GM23338 (cell line): ENCODE results near the gene SLC10A2. TPM values are rescaled to one million over a fixed set of nuclear protein-coding genes. Genes with fewer than 3 reads are reported as not detected.

ENCODE experiments used
- ATAC-seq: fragments of 200-7000 bp; cut with Tn5 transposase; 3 replicates; pipeline ENCODE4 v1.9.1; 2020
- DNase-seq: peaks from one replicate; pipeline ENCODE4 v3.0.0-alpha.2; 2015; ENCODE audit warnings: low spot score
- H2AFZ ChIP-seq: fragments of 200-600 bp; sonication (generic); 2 replicates; pipeline ENCODE4 v1.8.0; 2016; ENCODE audit warnings: antibody characterized with exemption, mild to moderate bottlenecking, moderate library complexity
- H3F3A ChIP-seq: fragments of 200-600 bp; sonication (generic); replicated peaks from 2 replicates; pipeline ENCODE4 v1.8.0; 2017; ENCODE audit warnings: antibody characterized with exemption, mixed run types, low read depth
- H3K27ac ChIP-seq: fragments of 200-600 bp; sonication (generic); 2 replicates; pipeline ENCODE4 v1.6.1; 2016; ENCODE audit warnings: low read depth
- H3K27me3 ChIP-seq: fragments of 200-600 bp; sonication (generic); 2 replicates; pipeline ENCODE4 v1.8.0; 2016; ENCODE audit warnings: mild to moderate bottlenecking, mixed run types, moderate library complexity; ENCODE audit not compliant: insufficient read depth
- H3K36me3 ChIP-seq: fragments of 200-600 bp; sonication (generic); 2 replicates; pipeline ENCODE4 v1.8.0; 2016; ENCODE audit warnings: mild to moderate bottlenecking; ENCODE audit not compliant: insufficient read depth
- H3K4me1 ChIP-seq: fragments of 200-600 bp; sonication (generic); 2 replicates; pipeline ENCODE4 v1.8.0; 2016; ENCODE audit warnings: mild to moderate bottlenecking, moderate library complexity; ENCODE audit not compliant: insufficient read depth
- H3K4me2 ChIP-seq: fragments of 200-600 bp; sonication (generic); 2 replicates; pipeline ENCODE4 v1.7.1; 2017; ENCODE audit warnings: mixed run types
- H3K4me3 ChIP-seq: fragments of 200-600 bp; sonication (generic); 2 replicates; pipeline ENCODE4 v1.6.1; 2016; ENCODE audit warnings: mixed run types
- H3K79me2 ChIP-seq: fragments of 200-600 bp; sonication (generic); replicated peaks from 2 replicates; pipeline ENCODE4 v1.8.0; 2017; ENCODE audit warnings: mild to moderate bottlenecking; ENCODE audit not compliant: insufficient read depth
- H3K9me2 ChIP-seq: fragments of 200-600 bp; sonication (generic); 2 replicates; pipeline ENCODE4 v1.8.0; 2017; ENCODE audit not compliant: insufficient read depth
- H4K20me1 ChIP-seq: fragments of 200-600 bp; sonication (generic); replicated peaks from 2 replicates; pipeline ENCODE4 v1.8.0; 2017; ENCODE audit warnings: mild to moderate bottlenecking; ENCODE audit not compliant: insufficient read depth
- H3K27ac Mint-ChIP-seq: 2 replicates; pipeline ENCODE4 v1.8.0; 2020; ENCODE audit warnings: inconsistent platforms, mild to moderate bottlenecking, moderate library complexity, mixed read lengths
- H3K27me3 Mint-ChIP-seq: 3 replicates; pipeline ENCODE4 v1.8.0; 2022; ENCODE audit warnings: low read depth, mild to moderate bottlenecking, moderate library complexity, mixed read lengths, inconsistent platforms; ENCODE audit not compliant: insufficient read depth, poor library complexity
- H3K36me3 Mint-ChIP-seq: 3 replicates; pipeline ENCODE4 v1.8.0; 2021; ENCODE audit warnings: low read depth, mild to moderate bottlenecking, inconsistent platforms, moderate library complexity, mixed read lengths
- H3K4me1 Mint-ChIP-seq: 3 replicates; pipeline ENCODE4 v1.8.0; 2020; ENCODE audit warnings: mild to moderate bottlenecking, inconsistent platforms, mixed read lengths
- H3K4me3 Mint-ChIP-seq: 3 replicates; pipeline ENCODE4 v1.8.0; 2021; ENCODE audit warnings: moderate library complexity, mild to moderate bottlenecking, inconsistent platforms, mixed read lengths
- H3K9me3 Mint-ChIP-seq: 3 replicates; pipeline ENCODE4 v1.8.0; 2020; ENCODE audit warnings: moderate library complexity, mild to moderate bottlenecking, inconsistent platforms, mixed read lengths
- CREB1 ChIP-seq: fragments of 250-450 bp; sonication (Bioruptor Pico); IDR thresholded peaks from 2 replicates; pipeline ENCODE4 v1.5.0; 2020; ENCODE audit warnings: low read depth, mild to moderate bottlenecking, moderate library complexity
- ETS1 ChIP-seq: IDR thresholded peaks from 2 replicates; pipeline ENCODE4 v1.6.1; 2016; ENCODE audit warnings: antibody characterized with exemption
- EZH2 ChIP-seq: fragments of 200-600 bp; sonication (generic); IDR thresholded peaks from one replicate; pipeline ENCODE4 v1.8.0; 2017; ENCODE audit warnings: antibody characterized with exemption, mild to moderate bottlenecking, low read depth; ENCODE audit not compliant: unreplicated experiment
- EZH2phosphoT487 ChIP-seq: fragments of 200-600 bp; sonication (generic); IDR thresholded peaks from one replicate; pipeline ENCODE4 v1.8.1; 2018; ENCODE audit warnings: antibody characterized with exemption; ENCODE audit not compliant: unreplicated experiment
- JUNB ChIP-seq: IDR thresholded peaks from one replicate; pipeline ENCODE4 v1.6.1; 2016; ENCODE audit warnings: antibody characterized with exemption; ENCODE audit not compliant: unreplicated experiment
- NANOG ChIP-seq: IDR thresholded peaks from 2 replicates; pipeline ENCODE4 v1.6.1; 2016; ENCODE audit warnings: antibody characterized with exemption, borderline replicate concordance
- POLR2AphosphoS5 ChIP-seq: IDR thresholded peaks from 2 replicates; pipeline ENCODE4 v1.6.1; 2016; ENCODE audit warnings: antibody characterized with exemption, low read depth
- STAT1 ChIP-seq: IDR thresholded peaks from one replicate; pipeline ENCODE4 v1.6.1; 2016; ENCODE audit warnings: antibody characterized with exemption; ENCODE audit not compliant: unreplicated experiment
- ZNF114 ChIP-seq: fragments of 250-450 bp; sonication (Bioruptor Pico); IDR thresholded peaks from 2 replicates; pipeline ENCODE4 v1.5.0; 2020; ENCODE audit warnings: mild to moderate bottlenecking, moderate library complexity
- ZNF331 ChIP-seq: fragments of 250-450 bp; sonication (Bioruptor Pico); IDR thresholded peaks from 2 replicates; pipeline ENCODE4 v1.5.0; 2020; ENCODE audit warnings: low read depth, mild to moderate bottlenecking, moderate library complexity
- ZNF462 ChIP-seq: fragments of 250-450 bp; sonication (Bioruptor Pico); IDR thresholded peaks from 2 replicates; pipeline ENCODE4 v1.5.0; 2020; ENCODE audit warnings: mild to moderate bottlenecking, moderate library complexity
- polyA plus RNA-seq: library from polyadenylated mRNA; unstranded; fragments of >200 nt; fragmentation: Nextera tagmentation; extraction: Ambion mirVana; gene quantifications from 2 replicates; pipeline ENCODE4 v1.2.1, GENCODE V29; 2016
- total RNA-seq: library from RNA; depleted of rRNA; stranded (reverse); fragments of >200 nt; shearing (Covaris generic); gene quantifications from 2 replicates; pipeline ENCODE4 v1.2.3, GENCODE V29; 2014
- TF ChIP-seq, protein P1 (sequence below): IDR thresholded peaks from one replicate; pipeline ENCODE4 v1.6.1; 2018; ENCODE audit warnings: antibody characterized with exemption; ENCODE audit not compliant: unreplicated experiment

Gene SLC10A2
- total and polyA plus RNA-seq, 2 experiments from 2014 or later: not detected

DNA sequence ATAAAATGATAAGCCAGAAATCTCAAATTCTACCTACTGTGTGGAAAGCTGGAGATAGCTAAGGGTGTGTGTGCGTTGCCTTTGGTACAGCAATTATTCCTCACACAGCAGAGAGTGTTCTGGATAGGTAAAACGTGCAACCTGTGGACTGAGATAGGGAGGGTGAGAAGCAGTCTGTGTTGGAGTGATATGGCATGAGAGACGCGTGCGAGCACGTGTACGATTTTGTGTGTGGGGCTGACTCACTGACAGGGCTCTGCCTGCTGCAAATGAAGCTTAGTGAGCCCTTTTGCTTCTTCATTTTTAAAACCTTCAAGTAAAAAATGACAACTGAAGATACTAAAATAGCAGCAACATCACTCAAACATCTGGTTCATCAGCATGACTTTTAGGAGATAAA, 35.7 kb upstream of the SLC10A2 start (continued):
- TF ChIP-seq ZNF462 (CRISPR knock-in tag): no peak

- Histone ChIP-seq H3K4me3 (no peak overlapping the region), H3F3A (no peaks in the 10 kb centered on the region; the same call in 1 of the 2 replicates), H3K4me2 (0 out of 2 replicates have a peak overlapping the region, but pooled peaks have one; percentile 21), H2AFZ (peak overlapping the region; percentile 75), H3K27ac (no peak overlapping the region), H3K27me3 (no peaks in the 10 kb centered on the region), H3K9me2 (no peaks in the 10 kb centered on the region), H4K20me1 (no peaks in the 10 kb centered on the region), H3K4me1 (peaks cover 17% of the 10 kb centered on the region), H3K79me2 (no peaks in the 10 kb centered on the region), H3K36me3 (no peaks in the 10 kb centered on the region; the same call in 1 of the 2 replicates)
- Mint-ChIP-seq H3K36me3 (peaks cover 2% of the 10 kb centered on the region; the same call in 2 of the 3 replicates), H3K9me3 (peaks cover 16% of the 10 kb centered on the region), H3K4me1 (peaks cover 21% of the 10 kb centered on the region), H3K27ac (no peak overlapping the region), H3K4me3 (no peak overlapping the region), H3K27me3 (peaks cover 3% of the 10 kb centered on the region)
- TF ChIP-seq STAT1 (no peak), EZH2 (no peak), ETS1 (no peak), ZNF114 (CRISPR knock-in tag) (no peak), CREB1 (no peak), JUNB (no peak), EZH2phosphoT487 (no peak), NANOG (no peak), ZNF331 (CRISPR knock-in tag) (no peak), POLR2AphosphoS5 (no peak)
- TF ChIP-seq, protein P1, sequence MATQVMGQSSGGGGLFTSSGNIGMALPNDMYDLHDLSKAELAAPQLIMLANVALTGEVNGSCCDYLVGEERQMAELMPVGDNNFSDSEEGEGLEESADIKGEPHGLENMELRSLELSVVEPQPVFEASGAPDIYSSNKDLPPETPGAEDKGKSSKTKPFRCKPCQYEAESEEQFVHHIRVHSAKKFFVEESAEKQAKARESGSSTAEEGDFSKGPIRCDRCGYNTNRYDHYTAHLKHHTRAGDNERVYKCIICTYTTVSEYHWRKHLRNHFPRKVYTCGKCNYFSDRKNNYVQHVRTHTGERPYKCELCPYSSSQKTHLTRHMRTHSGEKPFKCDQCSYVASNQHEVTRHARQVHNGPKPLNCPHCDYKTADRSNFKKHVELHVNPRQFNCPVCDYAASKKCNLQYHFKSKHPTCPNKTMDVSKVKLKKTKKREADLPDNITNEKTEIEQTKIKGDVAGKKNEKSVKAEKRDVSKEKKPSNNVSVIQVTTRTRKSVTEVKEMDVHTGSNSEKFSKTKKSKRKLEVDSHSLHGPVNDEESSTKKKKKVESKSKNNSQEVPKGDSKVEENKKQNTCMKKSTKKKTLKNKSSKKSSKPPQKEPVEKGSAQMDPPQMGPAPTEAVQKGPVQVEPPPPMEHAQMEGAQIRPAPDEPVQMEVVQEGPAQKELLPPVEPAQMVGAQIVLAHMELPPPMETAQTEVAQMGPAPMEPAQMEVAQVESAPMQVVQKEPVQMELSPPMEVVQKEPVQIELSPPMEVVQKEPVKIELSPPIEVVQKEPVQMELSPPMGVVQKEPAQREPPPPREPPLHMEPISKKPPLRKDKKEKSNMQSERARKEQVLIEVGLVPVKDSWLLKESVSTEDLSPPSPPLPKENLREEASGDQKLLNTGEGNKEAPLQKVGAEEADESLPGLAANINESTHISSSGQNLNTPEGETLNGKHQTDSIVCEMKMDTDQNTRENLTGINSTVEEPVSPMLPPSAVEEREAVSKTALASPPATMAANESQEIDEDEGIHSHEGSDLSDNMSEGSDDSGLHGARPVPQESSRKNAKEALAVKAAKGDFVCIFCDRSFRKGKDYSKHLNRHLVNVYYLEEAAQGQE: no peak
- ATAC-seq: no peak; the same call in 2 of the 3 replicates
- no peak for DNase-seq
These were observed 35.3 kb upstream of the SLC10A2 start for GRCh38 chr13:103101500-103101899.
